Panc1 (cell line): ENCODE data around the gene ADARB2. TPM values are rescaled to one million over a fixed set of nuclear protein-coding genes. Genes with fewer than 3 reads are reported as not detected.

Experiments used
- ATAC-seq: fragments of 200-7000 bp; cut with Tn5 transposase; 2 replicates; pipeline ENCODE4 v1.9.1; 2020; ENCODE audit warnings: mild to moderate bottlenecking, moderate library complexity
- BruUV-seq: library from RNA; stranded (reverse); fragments of 400-500 nt; replicated peaks from 2 replicates; lab custom pipeline; 2021; lab: Mats Ljungman, UMichigan
- CTCF ChIA-PET: fragments of 300-600 bp; sonication (Branson Sonifier 250); formaldehyde crosslinking; loops from one replicate; lab custom pipeline; 2022; ENCODE audit warnings: antibody characterized with exemption; lab: Charles Lee
- POLR2A ChIA-PET: fragments of 300-600 bp; sonication (Branson Sonifier 250); formaldehyde crosslinking; loops from one replicate; lab custom pipeline; 2022; ENCODE audit warnings: antibody characterized with exemption; lab: Charles Lee
- DNase-seq: peaks from one replicate; pipeline ENCODE4 v3.0.0-alpha.2; 2010; ENCODE audit warnings: low read depth, low spot score
- H3K27ac ChIP-seq: 2 replicates; pipeline ENCODE4 v1.5.1; 2011; ENCODE audit warnings: mild to moderate bottlenecking, low read length, inconsistent platforms
- H3K27me3 ChIP-seq: fragments of 200-500 bp; sonication (Bioruptor generic); 2 replicates; pipeline ENCODE4 v1.6.0; 2014; ENCODE audit warnings: low read length, inconsistent platforms; ENCODE audit not compliant: control insufficient read depth, insufficient read depth
- H3K36me3 ChIP-seq: fragments of 200-500 bp; sonication (Bioruptor generic); 2 replicates; pipeline ENCODE4 v1.5.1; 2014; ENCODE audit warnings: inconsistent platforms, mild to moderate bottlenecking, low read length, moderate library complexity; ENCODE audit not compliant: control insufficient read depth, insufficient read depth
- H3K4me1 ChIP-seq: 2 replicates; pipeline ENCODE4 v1.5.1; 2011; ENCODE audit warnings: inconsistent platforms, mild to moderate bottlenecking, low read length, moderate library complexity; ENCODE audit not compliant: control insufficient read depth, insufficient read depth
- H3K4me3 ChIP-seq, 2 experiments: 2 replicates each; pipeline ENCODE4 v1.5.1; 2011 to 2012; ENCODE audit warnings: low read depth in 2 of 2, low read length in 2 of 2, mild to moderate bottlenecking in 2 of 2, inconsistent platforms in 1 of 2, moderate library complexity in 1 of 2
- H3K9me3 ChIP-seq: fragments of 200-500 bp; sonication (Bioruptor generic); 2 replicates; pipeline ENCODE4 v1.5.1; 2014; ENCODE audit warnings: low read depth, mild to moderate bottlenecking, inconsistent platforms, low read length, moderate library complexity; ENCODE audit not compliant: control insufficient read depth, insufficient read depth
- CTCF ChIP-seq: fragments of 450-650 bp; IDR thresholded peaks from 2 replicates; pipeline ENCODE4 v1.5.1; 2017; ENCODE audit warnings: mild to moderate bottlenecking
- POLR2AphosphoS5 ChIP-seq: IDR thresholded peaks from 2 replicates; pipeline ENCODE4 v1.6.1; 2012; ENCODE audit warnings: mild to moderate bottlenecking, low read depth, low read length, moderate library complexity
- REST ChIP-seq, 2 experiments: IDR thresholded peaks; 2 replicates each; pipeline ENCODE4 v1.6.1; 2011 to 2012; ENCODE audit warnings: low read depth in 2 of 2, control low read depth in 1 of 2, low read length in 1 of 2, mild to moderate bottlenecking in 1 of 2, moderate library complexity in 1 of 2; ENCODE audit not compliant: insufficient read depth in 1 of 2
- SIN3A ChIP-seq: IDR thresholded peaks from 2 replicates; pipeline ENCODE4 v1.6.1; 2012; ENCODE audit warnings: low read depth, mild to moderate bottlenecking, low read length, moderate library complexity, borderline replicate concordance; ENCODE audit not compliant: insufficient read depth
- TCF7L2 ChIP-seq: IDR thresholded peaks from 2 replicates; pipeline ENCODE4 v1.6.1; 2011; ENCODE audit warnings: mild to moderate bottlenecking, low read depth, low read length, inconsistent platforms
- in situ Hi-C: cut with HindIII; loops from 2 replicates; pipeline ENCODE4 v1.10.0; 2016; ENCODE audit warnings: low sequenced_read_pairs, low pct_unique_long_range_greater_than_20kb
- intact Hi-C: fragments of 100-400 bp; cut with micrococcal nuclease; formaldehyde crosslinking; loops from one replicate; pipeline ENCODE4 v1.10.0; 2022; ENCODE audit not compliant: unreplicated experiment
- total RNA-seq: library from RNA; stranded (reverse); gene quantifications from one replicate; pipeline ENCODE4 v1.2.1, GENCODE V29; 2021; ENCODE audit not compliant: unreplicated experiment

ADARB2 gene
- total RNA-seq, 1 experiment from 2014 or later: 0.31 TPM

- Histone ChIP-seq H3K27ac (no peak overlapping the region), H3K4me3 (no peak overlapping the region), H3K36me3 (no peaks in the 10 kb centered on the region), H3K27me3 (no peaks in the 10 kb centered on the region), H3K4me1 (no peaks in the 10 kb centered on the region), H3K9me3 (no peaks in the 10 kb centered on the region)
- ATAC-seq (no peak), DNase-seq (no peak)
- in situ Hi-C loops: no loop called here
- BruUV-seq: no TSS peak
- intact Hi-C loops: no loop called here
- POLR2A ChIA-PET: no interaction called here
- TF ChIP-seq TCF7L2 (no peak), REST (IDR thresholded peaks at IDR 0.05; ENCODE audit: insufficient read depth in 1 of 2, low read depth in 2 of 2, low read length in 1 of 2) (no peak), SIN3A (no peak), POLR2AphosphoS5 (no peak), CTCF (no peak)
- CTCF ChIA-PET: no interaction called here
Observed at GRCh38 chr10:1138529-1138928, 598.8 kb downstream of the ADARB2 start.

DNA sequence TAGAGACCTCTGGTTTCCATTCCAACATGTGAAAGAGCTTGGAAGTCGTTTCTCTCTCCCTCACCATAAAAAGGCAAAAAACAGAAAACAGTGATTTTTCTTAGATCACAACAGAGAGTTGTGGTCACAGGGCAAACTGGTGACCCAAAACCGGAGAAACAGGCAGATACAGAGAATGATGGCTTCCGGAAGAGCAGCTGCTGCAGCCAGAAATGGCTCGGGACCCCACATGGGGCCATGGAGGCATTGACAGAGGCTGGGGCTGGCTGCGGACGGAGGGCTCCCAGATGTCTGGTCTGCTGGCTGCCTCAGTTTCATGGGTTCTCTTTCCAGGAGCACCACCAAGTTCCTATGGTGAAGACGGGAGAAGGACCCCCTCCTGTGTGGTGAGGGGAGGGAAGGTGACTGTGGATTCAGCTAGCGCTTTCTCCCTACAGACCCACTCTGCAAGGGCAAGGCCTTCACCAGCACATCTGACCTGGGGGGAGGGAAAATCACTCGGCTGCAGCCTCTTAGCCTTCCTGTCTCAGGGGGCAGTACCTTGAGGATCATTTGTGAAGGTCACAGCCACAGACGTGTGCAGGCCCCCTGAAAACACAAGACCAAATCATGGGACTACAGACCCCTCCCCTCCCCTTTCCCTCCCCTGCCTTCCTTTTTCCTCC, 599.7 kb downstream of the ADARB2 start:
- TF ChIP-seq TCF7L2: no peak
- no peak for TF ChIP-seq REST (IDR thresholded peaks at IDR 0.05; ENCODE audit: insufficient read depth in 1 of 2, low read depth in 2 of 2, low read length in 1 of 2)
- in situ Hi-C loops: no loop called here

More for the DNA sequence above, 599.7 kb downstream of the ADARB2 start:
- H3K4me1 ChIP-seq: no peaks in the 10 kb centered on the region
- no peak for ATAC-seq
- no peak overlapping the region for H3K4me3 ChIP-seq
- no peaks in the 10 kb centered on the region for H3K36me3 ChIP-seq
- no TSS peak for BruUV-seq
- no peak for DNase-seq
- no peaks in the 10 kb centered on the region for H3K9me3 ChIP-seq
- CTCF ChIA-PET: no interaction called here
- no peaks in the 10 kb centered on the region for H3K27me3 ChIP-seq
- no peak overlapping the region for H3K27ac ChIP-seq
- POLR2A ChIA-PET: no interaction called here
- intact Hi-C loops: no loop called here
